NCI-H524 treated with DMSO at 0.1 percent for 48 hours (cell line): ENCODE results near the gene ACTRT3.
A peak's percentile ranks its signal among the peaks of the same experiment; 100 is the strongest.

Source experiments
- DNase-seq: peaks from one replicate; lab custom pipeline; 2025; lab: John Stamatoyannopoulos, UW

Gene ACTRT3

DNA sequence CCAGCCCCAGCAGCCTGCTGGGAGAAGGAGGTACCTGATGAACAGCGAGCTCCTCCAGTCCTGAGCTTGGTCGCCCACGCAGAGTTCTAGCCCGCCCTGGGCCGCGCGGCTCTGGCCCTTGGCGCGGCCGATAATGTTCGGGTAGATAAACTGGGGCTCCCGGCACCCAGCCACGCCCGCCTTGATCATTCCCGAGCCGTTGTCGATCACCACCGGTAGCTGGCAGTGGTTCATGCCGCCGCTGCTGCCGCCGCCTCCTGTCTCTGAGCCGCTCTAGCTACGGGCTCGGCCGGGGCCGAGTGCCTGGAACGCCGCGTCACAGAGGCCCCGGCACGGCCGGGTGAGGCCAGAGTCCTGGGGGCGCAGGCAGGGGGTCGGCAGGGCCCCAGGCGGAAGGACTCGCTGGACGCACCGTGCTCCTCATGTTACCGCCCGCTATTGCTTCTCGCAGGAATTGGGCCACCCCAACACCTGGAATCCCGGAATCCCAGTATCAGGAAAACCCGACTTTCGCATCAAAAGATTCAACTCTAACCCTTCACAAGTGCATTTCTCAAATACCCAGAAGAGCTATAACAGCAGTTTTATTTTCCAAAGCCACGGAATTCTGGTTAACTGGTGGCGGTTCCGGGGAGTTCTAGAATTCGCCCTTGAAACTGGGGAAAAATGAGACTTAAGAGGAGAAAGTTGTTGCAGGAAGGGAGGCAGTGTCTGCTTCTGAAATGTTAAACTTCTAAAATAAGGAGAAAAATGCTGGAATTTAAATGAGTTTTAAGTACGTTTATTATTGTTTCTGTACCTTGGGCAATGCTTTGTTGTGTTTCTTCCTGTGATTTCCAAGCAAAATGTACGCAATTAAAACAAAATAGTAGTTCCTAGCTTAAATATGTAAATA, at the start of gene ACTRT3:
Gene ACTRT3 (minus strand): TSS at position 275 of the 895 bp plus-strand sequence. CDS start 41 bp downstream, at position 234.
- DNase-seq = peak; percentile 59

DNA sequence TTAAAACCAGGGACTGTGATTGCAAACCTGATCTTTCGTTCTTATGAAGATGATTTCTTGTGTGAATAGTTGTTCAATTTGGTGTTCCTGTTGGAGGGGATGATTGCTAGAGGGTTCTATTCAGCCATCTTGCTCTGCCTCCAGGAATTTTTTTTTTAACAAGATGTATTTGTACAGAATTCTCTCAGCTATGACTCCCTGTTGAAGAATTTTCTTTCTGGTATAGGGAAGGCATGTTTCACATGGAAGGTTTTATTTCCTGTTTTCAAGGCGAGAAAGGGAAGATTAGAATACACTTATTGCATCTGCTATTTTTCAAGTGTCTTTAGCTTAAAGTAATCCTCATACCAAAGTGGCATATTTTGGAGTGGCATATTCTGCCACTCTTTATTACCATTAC, 49.0 kb upstream of the ACTRT3 start:
- peak; percentile 28 for DNase-seq

DNA sequence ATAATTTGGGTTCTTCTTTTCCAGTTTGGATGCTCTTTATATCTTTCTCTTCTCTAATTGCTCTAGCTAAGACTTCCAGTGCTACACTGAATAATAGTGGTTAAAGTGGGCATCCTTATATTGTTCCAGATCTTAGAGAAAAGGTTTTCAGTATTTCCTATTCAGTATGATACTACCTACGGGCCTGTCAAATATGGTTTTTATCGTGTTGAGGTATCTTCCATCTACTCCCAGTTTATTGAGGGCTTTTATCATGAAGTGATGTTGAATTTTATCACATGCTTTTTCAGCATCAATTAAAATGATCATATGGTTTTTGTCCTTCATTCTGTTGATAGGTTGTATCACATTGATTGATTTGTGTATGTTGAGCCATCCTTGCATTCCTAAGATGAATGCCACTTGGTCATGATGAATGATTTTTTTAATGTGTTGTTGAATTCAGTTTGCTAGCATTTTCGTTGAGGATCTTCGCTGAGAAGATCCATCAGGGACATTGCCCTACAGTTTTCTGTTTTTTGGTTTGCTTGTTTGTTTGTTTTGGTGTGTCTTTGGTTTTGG, 46.3 kb upstream of the ACTRT3 start:
- no peak for DNase-seq

DNA sequence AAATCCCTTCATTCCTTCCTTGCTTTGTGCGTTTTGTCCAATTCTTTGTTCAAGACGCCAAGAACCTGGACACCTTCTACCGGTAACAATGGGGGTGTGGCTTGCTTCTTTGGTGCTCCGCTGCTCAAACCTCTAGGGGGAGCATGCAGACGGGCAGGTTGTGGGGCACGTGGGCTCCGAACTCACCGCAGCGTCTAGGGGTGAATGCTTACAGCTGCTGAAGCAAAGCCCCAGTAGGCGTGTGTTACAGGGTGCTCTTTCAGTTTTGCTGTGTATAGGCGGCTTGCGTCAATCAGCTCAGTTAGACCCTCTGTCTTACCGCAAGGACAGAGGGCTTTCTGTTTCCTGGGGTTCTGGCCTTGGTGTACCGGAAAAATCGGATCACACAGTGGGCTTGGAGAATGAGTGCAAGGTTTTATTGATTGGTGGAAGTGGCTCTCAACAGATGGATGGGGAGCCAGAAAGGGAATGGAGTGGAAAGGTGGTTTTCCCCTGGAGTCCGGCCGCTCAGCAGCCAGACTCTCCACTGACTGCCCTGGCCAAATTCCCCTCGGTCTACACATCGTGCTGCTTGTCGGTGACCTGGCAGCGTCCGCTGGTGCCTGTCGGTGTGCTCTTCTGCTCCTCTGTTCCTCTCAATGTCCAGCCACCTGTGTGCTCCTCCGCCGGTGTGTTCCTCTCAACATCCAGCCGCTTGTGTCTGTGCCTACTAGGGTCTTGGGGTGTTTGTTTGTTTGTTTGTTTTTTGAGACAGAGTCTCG, 44.6 kb upstream of the ACTRT3 start:
- DNase-seq = peak; percentile 29

DNA sequence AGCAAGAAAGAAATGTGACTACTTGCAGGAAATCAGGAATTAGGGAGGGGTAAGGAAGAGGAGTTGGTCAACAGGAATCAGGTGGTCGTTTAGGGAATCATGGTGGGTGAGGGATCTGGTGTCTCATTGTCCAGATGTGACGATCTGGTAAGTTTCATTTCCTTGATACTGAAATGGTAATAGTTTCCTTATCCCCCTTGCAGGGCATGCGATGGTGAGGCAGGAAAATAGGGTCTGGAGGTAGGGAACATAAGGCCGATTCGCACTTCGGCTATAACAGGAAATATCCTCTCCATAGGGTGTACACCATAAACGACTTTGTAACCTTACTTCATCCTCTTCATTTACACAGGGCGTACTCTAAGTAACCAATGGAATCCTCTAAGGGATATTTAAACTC, 43.9 kb upstream of the ACTRT3 start:
- no peak for DNase-seq

DNA sequence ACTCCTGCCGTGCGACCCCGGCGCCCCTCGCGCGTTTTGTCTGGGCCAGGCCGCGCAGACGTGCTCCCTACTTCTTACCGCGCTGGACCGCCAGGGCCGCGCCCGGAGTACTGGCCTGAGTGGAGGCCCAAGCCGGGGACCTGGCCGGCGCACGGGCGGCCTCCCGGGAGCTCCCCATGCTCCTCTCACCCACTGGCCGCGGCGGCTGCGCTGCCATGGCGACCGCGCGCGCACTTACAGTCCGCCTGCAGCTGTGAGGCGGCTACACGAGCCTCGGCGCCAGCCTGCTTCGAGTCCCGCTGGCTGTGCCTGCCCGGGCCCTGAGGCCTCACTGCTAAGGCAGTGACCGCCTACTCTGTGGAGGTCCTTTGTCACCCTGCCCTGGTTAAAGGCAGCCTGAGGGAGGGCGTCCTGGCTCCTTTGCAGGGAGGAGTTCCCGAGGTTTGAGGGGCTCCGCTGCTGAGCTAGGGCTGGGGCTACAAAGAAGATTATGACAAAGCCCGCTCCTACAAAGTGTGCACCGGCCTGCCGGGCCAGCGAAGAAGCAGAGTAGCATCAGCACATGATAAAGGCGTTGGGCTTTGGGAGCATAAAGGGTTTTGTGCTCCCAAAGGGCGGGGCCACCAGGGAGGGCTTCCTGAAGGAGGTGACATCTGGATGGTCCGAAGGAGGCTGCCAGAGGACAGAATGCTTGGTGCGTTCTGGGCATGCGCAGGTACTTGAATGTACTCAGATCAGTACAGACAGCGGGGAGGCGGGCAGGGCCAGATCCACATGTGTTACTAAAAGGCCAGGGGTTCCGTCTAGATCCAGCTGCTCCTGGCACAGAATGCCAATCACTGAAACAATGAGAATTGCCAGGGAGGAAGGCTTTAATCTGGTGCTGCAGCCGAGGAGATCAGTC, 43.2 kb upstream of the ACTRT3 start, which contains the start of the genes LRRC34 and LRRIQ4:
Gene LRRC34 (minus strand): TSS at position 573 of the 904 bp plus-strand sequence. CDS start 356 bp downstream, at position 217.
Gene LRRIQ4 (plus strand): TSS at position 539 of the 904 bp plus-strand sequence. CDS start 9,052 bp downstream, outside the sequence.
- DNase-seq = peak; percentile 86

DNA sequence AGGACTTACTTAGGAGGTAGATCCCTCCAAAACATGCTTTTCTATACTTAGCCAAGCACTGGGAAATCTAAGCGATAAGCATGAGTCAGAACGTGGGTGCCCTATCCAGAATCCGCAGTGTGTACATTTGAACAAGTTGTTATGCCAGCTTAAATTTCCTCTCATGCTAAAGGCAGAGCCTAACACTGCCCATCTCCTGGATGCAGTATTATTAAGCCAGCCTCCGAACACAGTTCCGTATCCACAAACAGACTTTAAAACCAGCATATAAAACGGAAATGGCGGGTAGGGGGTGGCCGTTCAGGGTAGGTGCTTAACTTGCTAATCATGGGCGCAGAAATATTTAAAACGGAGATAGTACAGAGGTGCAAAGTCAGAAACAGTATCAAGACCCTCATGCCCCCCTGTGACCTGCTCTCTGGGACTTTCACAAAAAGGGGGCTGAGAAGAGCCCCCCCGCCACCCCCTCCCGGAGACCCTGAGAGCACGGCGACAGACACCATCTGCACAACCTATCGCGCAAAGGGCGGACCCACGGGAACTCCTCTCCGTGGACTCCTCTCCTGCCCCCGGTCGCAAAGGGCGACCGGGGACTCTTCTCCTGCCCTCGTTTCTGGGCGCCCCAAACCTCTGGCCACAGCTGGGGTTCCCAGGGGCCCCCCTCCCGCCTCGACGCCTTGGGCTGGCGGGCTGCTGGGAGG, 42.4 kb upstream of the ACTRT3 start:
- peak; percentile 43 for DNase-seq

DNA sequence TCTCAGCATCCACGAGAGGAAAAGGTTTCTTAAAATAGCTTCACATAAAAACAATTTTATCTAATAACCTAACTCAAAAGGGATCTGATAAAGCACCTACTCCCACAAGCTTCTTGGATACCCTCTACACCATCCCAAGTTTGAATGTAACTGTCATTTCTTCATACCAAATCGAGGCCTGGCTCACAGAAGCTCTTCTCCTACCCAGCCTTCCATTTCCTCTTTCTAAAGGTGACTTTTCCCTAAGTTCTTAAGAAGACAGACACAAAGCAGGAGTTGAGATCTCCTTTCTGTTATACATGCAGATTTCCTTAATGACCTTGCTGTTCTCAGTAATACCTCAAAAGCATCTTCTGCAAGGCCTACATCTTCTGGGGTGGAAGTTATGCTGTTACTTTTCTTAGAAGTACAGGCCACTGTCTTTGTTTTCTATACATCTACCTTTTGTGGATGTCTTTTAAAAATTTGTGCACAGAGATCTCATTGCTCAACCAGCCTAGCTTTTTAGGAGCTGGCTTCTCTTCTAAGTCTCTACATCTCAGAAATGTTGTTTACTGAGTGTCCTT, 40.0 kb upstream of the ACTRT3 start:
- DNase-seq = no peak

DNA sequence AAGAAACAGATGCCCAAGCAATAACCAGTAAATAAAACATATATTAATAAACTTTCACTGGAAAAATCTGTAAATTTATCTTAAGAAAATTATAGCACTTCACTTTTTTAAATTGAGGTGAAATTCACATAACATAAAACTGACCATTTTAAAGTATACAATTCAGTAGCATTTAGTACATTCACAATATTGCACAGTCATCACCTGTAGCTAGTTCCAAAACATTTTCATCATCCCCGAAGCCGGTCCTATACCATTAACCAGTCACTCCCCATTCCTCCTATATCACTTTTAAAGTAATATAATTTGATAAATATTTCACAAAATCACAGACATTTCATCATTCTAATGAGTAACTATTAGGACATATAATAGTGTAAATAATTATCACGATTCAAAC, 35.3 kb upstream of the ACTRT3 start:
- DNase-seq = no peak

DNA sequence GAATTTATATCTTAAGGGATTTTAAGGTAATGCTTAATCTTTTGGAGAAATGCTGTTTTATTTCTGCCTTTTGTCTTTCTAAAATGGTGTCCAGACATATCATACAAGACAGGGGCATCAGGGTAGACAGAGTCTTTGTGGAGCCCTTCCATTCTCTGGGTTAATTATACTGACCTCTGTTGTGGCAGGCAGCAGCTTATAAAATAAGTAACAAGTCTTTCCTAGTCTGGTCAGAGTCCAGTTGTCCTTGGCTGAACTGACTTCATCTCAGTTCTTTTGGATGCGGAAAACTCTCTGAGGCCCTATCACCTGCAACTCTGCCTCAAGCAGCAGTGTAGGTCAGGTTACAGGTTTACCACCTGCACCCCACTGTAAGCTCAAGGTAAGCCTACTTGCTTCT, 23.0 kb upstream of the ACTRT3 start:
- DNase-seq = no peak

DNA sequence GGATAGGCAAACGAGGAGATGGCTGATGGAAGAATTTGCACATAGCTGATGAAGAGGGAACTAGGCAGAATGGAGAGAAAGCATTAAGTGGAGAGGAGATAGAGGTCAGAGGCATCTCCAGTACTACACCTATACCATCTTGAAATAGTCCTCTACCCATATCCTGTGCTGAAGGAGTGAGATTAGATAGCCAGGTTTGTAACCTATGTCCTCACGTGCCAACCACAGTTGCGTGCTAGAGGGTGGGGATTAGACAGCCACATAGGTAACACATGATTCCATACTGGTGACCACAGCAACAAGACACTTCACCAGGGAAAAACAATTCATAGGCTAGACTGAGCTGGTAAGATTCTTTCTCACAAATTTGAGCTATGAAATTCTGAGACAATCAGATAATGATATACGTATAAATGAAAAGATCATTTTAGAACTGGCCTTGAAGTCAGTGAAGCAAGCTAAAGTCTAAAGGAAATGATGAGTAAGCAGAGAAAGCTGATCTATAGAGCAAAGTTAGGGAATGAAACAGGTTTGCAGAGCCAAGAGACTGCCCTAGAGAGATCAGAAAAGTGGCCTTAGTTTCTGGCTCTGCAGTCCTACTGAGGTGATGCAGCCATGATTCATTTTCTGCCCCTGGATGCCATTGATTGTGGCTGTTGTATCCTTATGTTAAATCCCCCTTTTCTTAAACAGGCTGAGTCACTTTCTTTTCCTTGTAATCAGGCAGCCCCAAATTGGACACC, 21.5 kb upstream of the ACTRT3 start:
- DNase-seq = no peak

DNA sequence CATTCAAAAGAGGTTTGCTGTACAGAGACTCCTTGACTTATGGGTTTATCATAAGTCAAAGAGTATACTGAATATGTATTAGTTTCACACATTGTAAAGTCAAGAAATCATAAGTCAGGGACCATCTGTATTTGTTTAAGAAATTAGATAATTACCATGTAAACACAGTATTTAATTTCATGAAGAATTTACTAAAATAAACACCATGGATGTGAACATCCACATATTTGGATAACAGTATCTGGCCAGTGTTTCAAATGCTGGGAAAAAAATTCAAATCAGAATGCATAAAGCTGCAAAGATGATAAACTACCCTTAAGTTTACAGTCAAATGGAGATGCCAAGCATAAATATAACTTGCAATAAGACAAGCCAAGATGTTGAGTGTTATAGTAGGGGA, 20.9 kb upstream of the ACTRT3 start:
- DNase-seq = no peak

DNA sequence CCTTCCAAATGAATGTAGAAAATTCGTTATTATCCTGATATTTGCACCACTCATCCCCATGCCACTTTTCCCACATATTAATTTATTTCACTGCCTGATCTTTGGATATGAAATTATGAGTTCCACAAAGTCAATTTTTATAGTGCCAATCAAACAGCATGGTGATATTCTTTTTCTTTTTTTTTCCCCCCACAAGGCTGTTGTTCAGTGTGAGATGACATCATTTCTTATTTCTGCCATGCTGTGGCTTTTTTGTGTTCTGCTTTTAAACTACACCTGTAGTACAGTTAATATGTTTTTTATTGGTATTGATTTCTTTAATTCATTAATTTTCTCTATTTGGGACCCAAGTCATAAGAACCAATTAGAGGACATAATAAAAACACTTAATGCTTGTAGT, 18.4 kb upstream of the ACTRT3 start:
- no peak for DNase-seq

DNA sequence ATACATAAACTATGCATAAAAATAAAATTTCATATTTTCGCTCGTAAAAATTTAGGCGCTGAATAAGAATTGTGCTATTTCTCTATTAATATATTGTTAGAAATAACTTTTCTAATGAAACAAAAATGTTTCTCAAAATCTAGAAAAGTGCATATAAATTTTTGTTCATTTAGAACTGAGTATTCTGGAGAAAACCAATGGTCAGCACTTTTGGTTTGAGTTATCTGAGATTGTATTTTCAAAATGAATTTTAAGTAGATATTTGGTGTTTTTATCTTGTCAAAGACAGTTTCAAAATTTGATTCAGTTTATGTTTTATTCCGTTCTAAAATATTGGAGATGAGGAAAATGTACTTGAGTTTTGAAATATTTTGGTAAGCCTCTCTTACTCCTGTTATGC, 17.8 kb upstream of the ACTRT3 start:
- no peak for DNase-seq

DNA sequence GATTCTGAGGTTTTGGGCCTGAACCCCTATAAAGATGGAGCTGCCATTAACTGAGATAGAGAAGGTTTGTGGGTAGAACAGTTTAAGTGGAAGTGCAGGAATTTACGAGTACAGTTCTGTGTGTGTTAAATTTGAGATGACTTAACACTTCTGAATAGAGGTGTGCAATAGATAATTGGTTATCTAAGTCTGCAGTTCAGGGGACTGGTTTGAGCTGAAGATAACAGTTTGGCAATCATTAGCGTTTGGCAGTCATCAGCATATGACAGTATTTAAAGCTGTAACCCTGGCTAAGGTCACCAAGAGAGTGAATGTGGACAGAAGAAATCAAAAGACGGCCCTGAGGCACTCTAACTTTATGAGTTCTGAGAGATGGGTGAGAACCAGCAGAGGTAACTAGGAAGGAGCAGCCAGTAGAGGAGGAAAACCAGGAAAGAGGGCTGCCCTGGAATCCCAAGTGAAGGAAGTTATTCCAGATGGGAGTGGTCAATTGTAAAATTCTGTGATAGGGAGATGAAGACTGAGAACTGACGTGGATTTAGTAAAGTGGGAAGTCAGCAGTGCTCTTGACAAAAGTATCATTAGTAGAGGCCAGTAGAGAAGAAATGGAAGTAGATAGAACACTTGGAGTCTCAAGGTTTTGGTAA, 12.0 kb upstream of the ACTRT3 start:
- no peak for DNase-seq

DNA sequence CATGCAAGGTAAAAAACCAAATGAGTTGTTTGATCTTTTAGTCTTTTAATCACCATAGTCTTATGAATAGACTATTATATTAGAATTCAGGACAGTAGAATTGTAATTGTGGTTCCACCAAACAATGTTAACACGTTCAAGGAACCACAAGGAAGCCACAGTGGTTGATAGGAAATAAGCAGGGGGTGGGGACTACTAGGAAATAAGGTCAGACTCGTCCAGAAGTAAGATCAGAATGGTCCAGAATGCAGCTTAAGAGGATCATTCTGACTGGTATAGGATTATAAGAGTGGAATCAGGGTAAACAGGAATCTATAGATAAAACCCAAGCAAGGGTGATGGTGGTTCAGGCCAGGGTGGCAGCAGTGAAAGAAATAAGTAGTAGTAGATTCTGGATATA, 11.4 kb upstream of the ACTRT3 start:
- no peak for DNase-seq

DNA sequence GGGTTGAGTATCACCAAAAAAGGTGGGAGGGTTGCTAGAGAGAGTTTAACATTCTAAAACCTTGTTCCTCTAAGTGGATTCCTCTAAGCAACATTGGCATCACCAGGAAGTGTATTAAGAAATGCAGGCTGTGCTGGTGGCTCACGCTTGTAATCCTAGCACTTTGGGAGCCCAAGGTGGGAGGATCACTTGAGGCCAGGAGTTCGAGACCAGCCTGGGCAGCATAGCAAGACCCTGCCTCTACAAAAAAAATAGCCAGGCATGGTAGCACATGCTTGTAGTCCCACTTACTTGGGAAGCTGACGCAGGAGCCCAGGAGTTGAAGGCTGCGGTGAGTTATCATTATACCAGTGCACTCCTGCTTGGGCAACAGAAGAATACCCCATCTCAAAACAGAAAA, 8.5 kb upstream of the ACTRT3 start:
- DNase-seq = no peak

DNA sequence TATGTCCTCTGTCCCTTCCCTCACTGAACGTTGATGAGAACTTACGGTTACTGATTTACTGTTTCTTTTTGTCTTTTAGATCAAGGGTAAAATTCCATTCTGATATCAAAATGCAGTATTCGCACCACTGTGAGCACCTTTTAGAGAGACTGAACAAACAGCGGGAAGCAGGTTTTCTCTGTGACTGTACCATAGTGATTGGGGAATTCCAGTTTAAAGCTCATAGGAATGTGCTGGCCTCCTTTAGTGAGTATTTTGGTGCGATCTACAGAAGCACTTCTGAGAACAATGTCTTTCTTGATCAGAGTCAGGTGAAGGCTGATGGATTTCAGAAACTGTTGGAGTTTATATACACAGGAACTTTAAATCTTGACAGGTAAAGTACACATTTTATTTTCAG, 4.8 kb upstream of the ACTRT3 start:
- DNase-seq = no peak
